Transverse colon (tissue), 4 donors: ENCODE measurements around the gene CERS1.

Source experiments
- EP300 ChIP-seq: sonication (generic); formaldehyde crosslinking; IDR thresholded peaks from one replicate; pipeline ENCODE4 v1.6.1; 2017; ENCODE audit warnings: antibody characterized with exemption, low read depth
- POLR2AphosphoS5 ChIP-seq, 3 donors: sonication (generic); formaldehyde crosslinking; IDR thresholded peaks; one replicate each; pipeline ENCODE4 v1.6.1; 2016; ENCODE audit warnings: antibody characterized with exemption in 3 of 3
- TF ChIP-seq, protein P1 (sequence below), 5 experiments: fragments of 200-600 bp in 3 of 5; fragments of 450-650 bp in 2 of 5; sonication (generic) in 3 of 5; IDR thresholded peaks; 1 replicate in 2 of 5; 2 replicates in 3 of 5; pipeline ENCODE4 v1.5.1; 2016 to 2017; ENCODE audit warnings: antibody characterized with exemption in 5 of 5, inconsistent platforms in 3 of 5, mild to moderate bottlenecking in 2 of 5, moderate library complexity in 1 of 5

DNA sequence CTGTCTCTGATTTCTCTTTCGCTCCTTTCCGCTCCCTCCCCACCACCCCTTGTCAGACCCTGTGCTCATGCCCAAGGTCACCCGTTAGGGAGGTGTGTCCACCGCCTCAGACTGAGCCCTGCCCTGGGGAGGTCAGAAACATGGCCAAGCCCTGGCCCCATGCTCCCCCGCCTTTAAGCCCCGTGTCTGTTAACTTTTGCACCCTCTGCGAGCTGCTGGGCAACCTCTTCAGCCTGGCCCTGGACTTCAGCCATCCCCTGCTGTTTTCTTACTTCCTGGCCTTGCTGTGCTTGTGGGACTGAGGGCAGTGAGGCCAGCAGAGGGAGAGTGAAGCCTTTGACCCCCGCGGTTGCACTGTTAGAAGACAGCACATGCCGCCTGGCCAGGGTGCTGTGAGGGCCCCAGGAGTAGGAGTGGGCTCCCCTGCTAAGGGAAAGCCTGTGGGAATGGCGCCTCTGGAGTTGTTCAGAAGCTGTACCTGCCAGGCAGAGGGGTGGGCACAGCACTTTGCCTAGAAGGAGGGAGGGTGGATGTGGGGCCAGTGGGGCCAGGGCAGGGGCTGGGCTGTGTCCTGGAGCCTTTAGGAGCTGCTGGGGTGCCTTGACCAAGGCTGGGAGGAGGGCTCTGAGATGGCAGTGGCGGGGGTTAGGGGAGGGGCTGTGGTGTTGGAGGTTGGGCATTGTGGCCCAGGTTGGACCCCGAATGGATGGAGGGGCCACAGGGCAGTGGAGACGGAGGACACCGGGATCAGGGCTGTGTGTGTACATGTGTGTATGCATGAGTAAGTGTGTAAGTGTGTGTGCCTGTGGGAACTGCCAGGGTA lies 56.3 kb downstream of the CERS1 start:
- TF ChIP-seq, protein P1, sequence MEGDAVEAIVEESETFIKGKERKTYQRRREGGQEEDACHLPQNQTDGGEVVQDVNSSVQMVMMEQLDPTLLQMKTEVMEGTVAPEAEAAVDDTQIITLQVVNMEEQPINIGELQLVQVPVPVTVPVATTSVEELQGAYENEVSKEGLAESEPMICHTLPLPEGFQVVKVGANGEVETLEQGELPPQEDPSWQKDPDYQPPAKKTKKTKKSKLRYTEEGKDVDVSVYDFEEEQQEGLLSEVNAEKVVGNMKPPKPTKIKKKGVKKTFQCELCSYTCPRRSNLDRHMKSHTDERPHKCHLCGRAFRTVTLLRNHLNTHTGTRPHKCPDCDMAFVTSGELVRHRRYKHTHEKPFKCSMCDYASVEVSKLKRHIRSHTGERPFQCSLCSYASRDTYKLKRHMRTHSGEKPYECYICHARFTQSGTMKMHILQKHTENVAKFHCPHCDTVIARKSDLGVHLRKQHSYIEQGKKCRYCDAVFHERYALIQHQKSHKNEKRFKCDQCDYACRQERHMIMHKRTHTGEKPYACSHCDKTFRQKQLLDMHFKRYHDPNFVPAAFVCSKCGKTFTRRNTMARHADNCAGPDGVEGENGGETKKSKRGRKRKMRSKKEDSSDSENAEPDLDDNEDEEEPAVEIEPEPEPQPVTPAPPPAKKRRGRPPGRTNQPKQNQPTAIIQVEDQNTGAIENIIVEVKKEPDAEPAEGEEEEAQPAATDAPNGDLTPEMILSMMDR (IDR thresholded peaks at IDR 0.05) = no peak
- TF ChIP-seq POLR2AphosphoS5 (IDR thresholded peaks at IDR 0.05) (no peak), EP300 (no peak)
